ENCODE results near the gene BPTF. TPM values are rescaled to one million over a fixed set of nuclear protein-coding genes. Genes with fewer than 3 reads are reported as not detected.
"Not testable (repeated sequence)": the region's sequence is repeated elsewhere in the genome, so short reads cannot be mapped to it uniquely, and the experiment has no call there.

The BPTF gene
- total RNA-seq, 2 experiments from 2014 or later: 77.6 to 109 TPM

GRCh38 chr17:68013385-68013784, 188.1 kb downstream of the BPTF start:
- POLR2A ChIA-PET: no interaction called here
- Mint-ChIP-seq H3K4me1 (peaks cover 5% of the 10 kb centered on the region), H3K27me3 (no peaks in the 10 kb centered on the region), H3K4me3 (no peak overlapping the region), H3K9me3 (ENCODE audit: low read depth) (no peaks in the 10 kb centered on the region), H3K27ac (no peak overlapping the region), H3K36me3 (ENCODE audit: low read depth) (no peaks in the 10 kb centered on the region)
- ATAC-seq (no peak), DNase-seq (no peak)
- intact Hi-C loops (cut with DNase I, micrococcal nuclease): loop anchor here in 1 of 2 experiments (5.0 kb wide), 1 partner anchor 51 kb away; no protein-coding TSS in a partner anchor
- CTCF ChIA-PET: no interaction called here

- CTCF ChIA-PET: interaction anchor here (1.3 kb wide), 2 partner anchors 20 to 59 kb away, joined by 3 to 6 read pairs; no protein-coding TSS in a partner anchor
- intact Hi-C loops (cut with DNase I, micrococcal nuclease): no loop called here
- no peak overlapping the region for H3K27ac Mint-ChIP-seq
- H3K4me3 Mint-ChIP-seq: no peak overlapping the region
- POLR2A ChIA-PET: interaction anchor here (0.7 kb wide), 1 partner anchor 8 kb away, joined by 4 read pairs; no protein-coding TSS in a partner anchor
- ATAC-seq: no peak
- H3K9me3 Mint-ChIP-seq (ENCODE audit: low read depth): no peaks in the 10 kb centered on the region
- peaks cover 9% of the 10 kb centered on the region for H3K4me1 Mint-ChIP-seq
- peaks cover 2% of the 10 kb centered on the region for H3K36me3 Mint-ChIP-seq (ENCODE audit: low read depth)
- DNase-seq: no peak
- H3K27me3 Mint-ChIP-seq: no peaks in the 10 kb centered on the region
These were observed 189.9 kb downstream of the BPTF start for GRCh38 chr17:68015081-68015723.

GRCh38 chr17:68016838-68017237, 191.5 kb downstream of the BPTF start:
- H3K27ac Mint-ChIP-seq: no peak overlapping the region
- DNase-seq: no peak
- CTCF ChIA-PET: no interaction called here
- intact Hi-C loops (cut with DNase I, micrococcal nuclease): no loop called here
- H3K4me3 Mint-ChIP-seq: no peak overlapping the region
- POLR2A ChIA-PET: no interaction called here
- peaks cover 8% of the 10 kb centered on the region for H3K4me1 Mint-ChIP-seq
- H3K36me3 Mint-ChIP-seq (ENCODE audit: low read depth): peaks cover 2% of the 10 kb centered on the region
- H3K9me3 Mint-ChIP-seq (ENCODE audit: low read depth): no peaks in the 10 kb centered on the region
- no peaks in the 10 kb centered on the region for H3K27me3 Mint-ChIP-seq
- no peak for ATAC-seq

DNA sequence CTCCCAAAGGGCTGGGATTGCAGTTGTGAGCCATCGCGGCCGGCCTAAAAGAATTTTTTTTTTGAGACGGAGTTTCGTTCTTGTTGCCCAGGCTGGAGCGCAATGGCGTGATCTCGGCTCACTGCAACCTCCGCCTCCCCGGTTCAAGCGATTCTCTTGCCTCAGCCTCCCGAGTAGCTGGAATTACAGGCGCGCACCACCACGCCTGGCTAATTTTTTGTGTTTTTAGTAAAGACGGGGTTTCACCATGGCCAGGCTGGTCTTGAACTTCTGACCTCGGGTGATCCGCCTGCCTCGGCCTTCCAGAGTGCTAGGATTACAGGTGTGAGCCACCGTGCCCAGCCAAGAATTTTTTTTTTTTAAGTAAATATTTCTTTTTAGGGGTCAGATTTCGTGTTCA, 193.2 kb downstream of the BPTF start:
- POLR2A ChIA-PET; H3K27me3 Mint-ChIP-seq; H3K9me3 Mint-ChIP-seq (ENCODE audit: low read depth); H3K4me1 Mint-ChIP-seq; DNase-seq; ATAC-seq; H3K27ac Mint-ChIP-seq; H3K4me3 Mint-ChIP-seq; H3K36me3 Mint-ChIP-seq (ENCODE audit: low read depth): not testable (repeated sequence)
- intact Hi-C loops (cut with DNase I, micrococcal nuclease): loop anchor here in 1 of 2 experiments (2.0 kb wide), 1 partner anchor 24 kb away; no protein-coding TSS in a partner anchor
- CTCF ChIA-PET: interaction anchor here (0.7 kb wide), 1 partner anchor 428 kb away, joined by 3 read pairs; no protein-coding TSS in a partner anchor

GRCh38 chr17:68019336-68019674, 194.0 kb downstream of the BPTF start:
- Mint-ChIP-seq H3K4me1 (peaks cover 8% of the 10 kb centered on the region), H3K9me3 (ENCODE audit: low read depth) (no peaks in the 10 kb centered on the region), H3K4me3 (peak overlapping the region; percentile 78), H3K36me3 (ENCODE audit: low read depth) (peaks cover 2% of the 10 kb centered on the region), H3K27me3 (no peaks in the 10 kb centered on the region), H3K27ac (no peak overlapping the region)
- DNase-seq: no peak
- POLR2A ChIA-PET: interaction anchor here (1.7 to 1.9 kb wide), 2 partner anchors 17 to 21 kb away, joined by 5 to 12 read pairs; partner anchors contain the start of gene KPNA2
- CTCF ChIA-PET: interaction anchor here (0.6 to 1.8 kb wide), 9 partner anchors 8 to 229 kb away, joined by 3 to 9 read pairs (median 6); partner anchors contain the start of genes AMZ2 and KPNA2
- no peak for ATAC-seq
- intact Hi-C loops (cut with DNase I, micrococcal nuclease): loop anchor here (1.0 to 2.0 kb wide), 2 partner anchors 8 to 25 kb away; no protein-coding TSS in a partner anchor

DNA sequence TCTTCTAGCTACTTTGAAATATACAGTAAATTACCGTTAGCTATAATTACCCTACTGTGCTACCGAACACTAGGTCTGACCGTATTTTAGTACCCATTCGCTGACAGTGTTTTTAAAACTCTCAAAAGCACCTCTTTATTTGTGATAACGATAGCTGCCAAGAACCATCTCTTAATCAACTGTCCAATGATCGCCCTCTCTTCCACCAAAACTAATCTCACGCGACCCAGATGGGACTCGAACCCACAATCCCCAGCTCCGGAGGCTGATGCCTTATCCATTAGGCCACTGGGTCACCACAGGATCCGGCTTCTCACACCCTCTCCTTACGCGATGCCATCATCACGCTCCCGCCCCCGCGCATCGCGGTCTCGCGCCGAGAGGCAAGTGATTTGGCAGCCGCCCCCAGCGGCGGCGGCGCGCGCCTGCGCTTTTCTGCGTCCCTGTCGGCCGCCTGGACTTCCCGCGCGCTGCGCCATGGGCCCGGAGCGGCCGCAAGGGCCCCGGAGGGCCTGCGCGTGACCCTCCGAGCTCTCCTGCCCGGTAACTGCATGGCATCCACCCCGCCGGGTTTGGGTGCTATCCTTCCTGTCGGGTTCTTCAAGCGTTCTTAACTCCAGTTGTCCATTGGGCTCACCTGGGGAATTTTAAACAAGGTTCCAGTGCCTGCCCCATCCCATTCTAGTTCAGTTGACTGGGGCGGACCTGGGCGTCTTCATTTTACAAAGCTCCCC, 194.5 kb downstream of the BPTF start:
- CTCF ChIA-PET: interaction anchor here (0.6 to 1.8 kb wide), 9 partner anchors 8 to 228 kb away, joined by 3 to 9 read pairs (median 6); partner anchors contain the start of genes AMZ2 and KPNA2
- H3K36me3 Mint-ChIP-seq (ENCODE audit: low read depth): peaks cover 2% of the 10 kb centered on the region
- POLR2A ChIA-PET: interaction anchor here (0.5 to 1.9 kb wide), 4 partner anchors 16 to 202 kb away, joined by 3 to 12 read pairs (median 4); partner anchors contain the start of gene KPNA2
- ATAC-seq (peak; percentile 93), DNase-seq (peak; percentile 98)
- peak overlapping the region; percentile 93 for H3K27ac Mint-ChIP-seq
- H3K27me3 Mint-ChIP-seq: no peaks in the 10 kb centered on the region
- intact Hi-C loops (cut with DNase I, micrococcal nuclease): loop anchor here (1.0 to 2.0 kb wide), 5 partner anchors 9 to 195 kb away; partner anchors contain the start of genes KPNA2 (in 2 of the 2) and BPTF (in 1 of the 2)
- H3K4me3 Mint-ChIP-seq: peak overlapping the region; percentile 78
- H3K4me1 Mint-ChIP-seq: peaks cover 8% of the 10 kb centered on the region
- H3K9me3 Mint-ChIP-seq (ENCODE audit: low read depth): no peaks in the 10 kb centered on the region

DNA sequence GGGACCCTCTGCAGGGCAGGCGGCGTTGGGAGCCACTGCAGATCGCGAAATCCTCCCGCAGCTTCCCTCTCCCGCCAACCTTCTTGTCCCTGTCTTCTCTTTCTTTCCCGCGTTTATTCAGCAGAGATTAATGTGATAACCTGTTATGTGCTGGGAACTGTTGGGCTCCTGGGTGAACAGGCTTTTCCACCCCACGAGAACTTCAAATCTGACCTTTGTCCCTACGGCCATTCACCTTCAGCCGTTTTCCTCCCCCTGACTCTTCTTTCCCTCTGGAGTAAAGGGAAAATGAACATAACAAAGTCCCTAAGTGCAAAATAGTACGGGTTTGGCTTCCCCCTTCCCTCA, 195.1 kb downstream of the BPTF start:
- peak overlapping the region; percentile 78 for H3K4me3 Mint-ChIP-seq
- peaks cover 2% of the 10 kb centered on the region for H3K36me3 Mint-ChIP-seq (ENCODE audit: low read depth)
- ATAC-seq: no peak
- POLR2A ChIA-PET: interaction anchor here (0.5 to 1.9 kb wide), 4 partner anchors 16 to 203 kb away, joined by 3 to 12 read pairs (median 4); partner anchors contain the start of gene KPNA2
- CTCF ChIA-PET: interaction anchor here (0.7 to 1.8 kb wide), 7 partner anchors 9 to 181 kb away, joined by 3 to 8 read pairs (median 6); partner anchors contain the start of gene KPNA2
- peaks cover 8% of the 10 kb centered on the region for H3K4me1 Mint-ChIP-seq
- no peak for DNase-seq
- peak overlapping the region; percentile 93 for H3K27ac Mint-ChIP-seq
- intact Hi-C loops (cut with DNase I, micrococcal nuclease): loop anchor here (1.0 kb wide), 3 partner anchors 15 to 195 kb away; partner anchors contain the start of genes KPNA2 (in 2 of the 2) and BPTF (in 1 of the 2)
- H3K27me3 Mint-ChIP-seq: no peaks in the 10 kb centered on the region
- H3K9me3 Mint-ChIP-seq (ENCODE audit: low read depth): no peaks in the 10 kb centered on the region

DNA sequence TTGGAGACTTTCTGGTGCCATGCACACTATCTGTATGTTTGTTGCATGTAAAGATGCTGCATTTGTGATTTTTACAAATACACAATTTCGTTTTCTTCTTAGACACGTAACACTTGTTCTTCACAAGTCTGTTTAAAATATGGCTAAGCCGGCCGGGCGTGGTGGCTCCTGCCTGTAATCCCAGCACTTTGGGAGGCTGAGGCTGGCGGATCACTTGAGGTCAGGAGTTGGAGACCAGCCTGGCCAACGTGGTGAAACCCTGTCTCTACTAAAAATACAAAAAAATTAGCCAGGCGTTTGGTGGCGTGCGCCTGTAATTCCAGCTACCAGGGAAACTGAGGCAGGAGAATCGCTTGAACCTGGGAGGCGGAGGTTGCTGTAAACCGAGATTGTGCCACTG, 195.5 kb downstream of the BPTF start:
- ChIA-PET CTCF (interaction anchor here (0.7 to 1.8 kb wide), 5 partner anchors 10 to 251 kb away, joined by 3 to 8 read pairs (median 6); partner anchors contain the start of gene KPNA2), POLR2A (interaction anchor here (1.7 to 1.9 kb wide), 2 partner anchors 15 to 20 kb away, joined by 5 to 12 read pairs; partner anchors contain the start of gene KPNA2)
- intact Hi-C loops (cut with DNase I, micrococcal nuclease): loop anchor here (1.0 kb wide), 3 partner anchors 15 to 195 kb away; partner anchors contain the start of genes KPNA2 (in 2 of the 2) and BPTF (in 1 of the 2)
- DNase-seq; ATAC-seq; H3K27me3 Mint-ChIP-seq; H3K9me3 Mint-ChIP-seq (ENCODE audit: low read depth); H3K36me3 Mint-ChIP-seq (ENCODE audit: low read depth); H3K4me1 Mint-ChIP-seq: not testable (repeated sequence)
- peak overlapping the region; percentile 93 for H3K27ac Mint-ChIP-seq
- H3K4me3 Mint-ChIP-seq: peak overlapping the region; percentile 78

- CTCF ChIA-PET: interaction anchor here (1.3 to 1.5 kb wide), 3 partner anchors 11 to 15 kb away, joined by 5 to 9 read pairs (median 7); no protein-coding TSS in a partner anchor
- H3K9me3 Mint-ChIP-seq (ENCODE audit: low read depth): no peaks in the 10 kb centered on the region
These were observed 196.7 kb downstream of the BPTF start for GRCh38 chr17:68021963-68022362.

DNA sequence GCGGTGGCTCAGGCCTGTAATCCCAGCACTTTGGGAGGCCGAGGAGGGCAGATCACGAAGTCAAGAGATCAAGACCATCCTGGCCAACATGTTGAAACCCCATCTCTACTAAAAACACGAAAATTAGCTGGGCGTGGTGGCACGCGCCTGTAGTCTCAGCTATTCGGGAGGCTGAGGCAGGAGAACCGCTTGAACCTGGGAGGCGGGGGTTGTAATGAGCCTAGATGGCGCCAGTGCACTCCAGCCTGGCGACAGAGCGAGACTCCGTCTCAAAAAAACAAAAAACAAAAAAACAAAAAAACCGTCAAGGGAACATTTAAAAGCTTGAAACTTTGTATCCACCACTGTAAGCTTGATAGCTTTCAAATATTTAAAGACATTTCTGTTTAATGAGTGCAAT, 197.2 kb downstream of the BPTF start:
- DNase-seq: peak; percentile 30
- H3K4me1 Mint-ChIP-seq; H3K27ac Mint-ChIP-seq; H3K9me3 Mint-ChIP-seq (ENCODE audit: low read depth); ATAC-seq; H3K4me3 Mint-ChIP-seq; H3K27me3 Mint-ChIP-seq; intact Hi-C loops (cut with DNase I, micrococcal nuclease); H3K36me3 Mint-ChIP-seq (ENCODE audit: low read depth): not testable (repeated sequence)
- ChIA-PET POLR2A (interaction anchor here (0.6 to 0.8 kb wide), 2 partner anchors 16 to 21 kb away, joined by 3 to 8 read pairs; no protein-coding TSS in a partner anchor), CTCF (interaction anchor here (1.3 to 1.6 kb wide), 4 partner anchors 10 to 15 kb away, joined by 5 to 9 read pairs (median 6); no protein-coding TSS in a partner anchor)

More at GRCh38 chr17:68021963-68022362, 196.7 kb downstream of the BPTF start:
- ATAC-seq (no peak), DNase-seq (no peak)
- intact Hi-C loops (cut with DNase I, micrococcal nuclease): no loop called here
- H3K4me3 Mint-ChIP-seq: no peak overlapping the region
- H3K36me3 Mint-ChIP-seq (ENCODE audit: low read depth): peaks cover 2% of the 10 kb centered on the region
- peaks cover 8% of the 10 kb centered on the region for H3K4me1 Mint-ChIP-seq
- POLR2A ChIA-PET: interaction anchor here (0.6 kb wide), 1 partner anchor 21 kb away, joined by 3 read pairs; no protein-coding TSS in a partner anchor
- H3K27me3 Mint-ChIP-seq: no peaks in the 10 kb centered on the region
- no peak overlapping the region for H3K27ac Mint-ChIP-seq
